Measurements from ENCODE around the gene TBC1D30. TPM values are rescaled to one million over a fixed set of nuclear protein-coding genes. Genes with fewer than 3 reads are reported as not detected.

TBC1D30 gene
- total RNA-seq, 1 experiment from 2014 or later = 8.6 TPM

DNA sequence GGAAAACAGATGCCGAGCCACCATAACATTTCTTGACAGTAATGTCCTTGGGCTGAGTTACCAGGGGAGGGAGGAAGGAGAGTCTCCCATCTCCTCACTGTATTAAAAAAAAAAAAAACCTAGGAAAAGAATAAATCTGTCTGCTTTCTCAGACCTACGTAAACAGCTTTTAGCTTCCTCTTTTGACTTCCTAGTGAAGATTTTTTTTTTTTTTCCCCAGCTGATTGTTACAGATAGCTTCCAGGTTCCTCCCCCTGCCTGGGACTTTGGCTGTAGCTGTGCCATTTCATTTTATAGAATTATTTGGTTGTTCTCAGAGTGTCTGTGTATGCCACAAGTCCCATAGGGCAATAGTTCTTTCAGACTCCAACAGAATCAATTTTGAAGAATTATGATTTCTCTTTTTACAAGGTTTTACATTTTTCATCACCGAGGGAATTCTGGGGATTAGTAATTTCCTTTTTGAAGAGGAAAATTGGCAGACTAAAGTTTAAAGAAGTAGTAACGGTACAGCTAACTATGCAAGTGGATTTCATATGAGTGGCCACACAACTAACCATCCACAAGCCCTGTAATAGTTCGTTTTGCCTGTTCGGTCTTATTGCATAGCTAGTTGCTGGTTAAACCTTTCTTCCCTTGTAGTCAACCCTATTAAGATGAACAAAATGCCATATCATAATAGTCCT, 42.1 kb upstream of the TBC1D30 start:
- Histone ChIP-seq H3K79me2 (ENCODE audit: low read depth) (peaks cover 34% of the 10 kb centered on the region), H3K4me2 (peak overlapping the region; percentile 99), H3K4me3 (peak overlapping the region; percentile 77), H2AFZ (peak overlapping the region; percentile 90), H3K9me3 (ENCODE audit: insufficient read depth, low read depth) (no peaks in the 10 kb centered on the region), H3K4me1 (replicated peaks; ENCODE audit: insufficient read depth) (peaks cover 28% of the 10 kb centered on the region), H3F3A (ENCODE audit: insufficient read depth, low read depth) (peaks cover 23% of the 10 kb centered on the region), H3K36me3 (ENCODE audit: low read depth) (no peaks in the 10 kb centered on the region), H3K9me2 (ENCODE audit: insufficient read depth) (no peaks in the 10 kb centered on the region), H3K27me3 (ENCODE audit: insufficient read depth, low read depth) (no peaks in the 10 kb centered on the region), H4K20me1 (ENCODE audit: insufficient read depth) (no peaks in the 10 kb centered on the region), H3K27ac (peak overlapping the region; percentile 81)
- BruUV-seq (replicated peaks) = TSS peak; percentile 46
- intact Hi-C loops (cut with micrococcal nuclease; ENCODE audit: unreplicated experiment) = no loop called here
- no peak for TF ChIP-seq EZH2 (IDR thresholded peaks at IDR 0.05; ENCODE audit: low read depth)
- TF ChIP-seq, protein P1, sequence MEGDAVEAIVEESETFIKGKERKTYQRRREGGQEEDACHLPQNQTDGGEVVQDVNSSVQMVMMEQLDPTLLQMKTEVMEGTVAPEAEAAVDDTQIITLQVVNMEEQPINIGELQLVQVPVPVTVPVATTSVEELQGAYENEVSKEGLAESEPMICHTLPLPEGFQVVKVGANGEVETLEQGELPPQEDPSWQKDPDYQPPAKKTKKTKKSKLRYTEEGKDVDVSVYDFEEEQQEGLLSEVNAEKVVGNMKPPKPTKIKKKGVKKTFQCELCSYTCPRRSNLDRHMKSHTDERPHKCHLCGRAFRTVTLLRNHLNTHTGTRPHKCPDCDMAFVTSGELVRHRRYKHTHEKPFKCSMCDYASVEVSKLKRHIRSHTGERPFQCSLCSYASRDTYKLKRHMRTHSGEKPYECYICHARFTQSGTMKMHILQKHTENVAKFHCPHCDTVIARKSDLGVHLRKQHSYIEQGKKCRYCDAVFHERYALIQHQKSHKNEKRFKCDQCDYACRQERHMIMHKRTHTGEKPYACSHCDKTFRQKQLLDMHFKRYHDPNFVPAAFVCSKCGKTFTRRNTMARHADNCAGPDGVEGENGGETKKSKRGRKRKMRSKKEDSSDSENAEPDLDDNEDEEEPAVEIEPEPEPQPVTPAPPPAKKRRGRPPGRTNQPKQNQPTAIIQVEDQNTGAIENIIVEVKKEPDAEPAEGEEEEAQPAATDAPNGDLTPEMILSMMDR (conservative IDR thresholded peaks at IDR 0.05) = no peak
- DNase-seq = no peak
- CTCF ChIA-PET = interaction anchor here (0.6 to 0.7 kb wide), 2 partner anchors 13 to 23 kb away, joined by 4 to 5 read pairs; no protein-coding TSS in a partner anchor
- POLR2A ChIA-PET (ENCODE audit: unreplicated experiment) = interaction anchor here (0.6 kb wide), 2 partner anchors 378 to 1216 kb away, joined by 3 to 4 read pairs; partner anchors contain the start of gene XPOT

DNA sequence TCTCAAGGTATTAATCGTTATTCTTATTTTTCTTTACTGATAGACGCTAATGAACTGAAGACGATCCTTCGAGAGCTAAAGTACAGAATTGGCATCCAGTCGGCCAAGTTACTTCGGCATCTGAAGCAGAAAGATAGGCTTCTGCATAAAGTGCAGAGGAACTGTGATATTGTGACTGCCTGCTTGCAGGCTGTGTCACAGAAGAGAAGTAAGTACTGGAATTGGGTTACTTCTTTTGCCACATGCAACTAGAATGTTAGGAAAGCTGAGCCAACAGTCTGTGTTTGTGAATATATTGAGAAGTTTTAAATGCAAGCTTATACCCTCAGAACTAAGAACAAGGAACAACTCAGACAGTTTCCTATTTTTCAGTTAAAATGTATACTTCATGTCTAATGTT, 38.6 kb upstream of the TBC1D30 start:
- Histone ChIP-seq H3K27me3 (ENCODE audit: insufficient read depth, low read depth) (no peaks in the 10 kb centered on the region), H3K4me1 (replicated peaks; ENCODE audit: insufficient read depth) (peaks cover 36% of the 10 kb centered on the region), H3K9me2 (ENCODE audit: insufficient read depth) (no peaks in the 10 kb centered on the region), H3K79me2 (ENCODE audit: low read depth) (peaks cover 31% of the 10 kb centered on the region), H3K27ac (no peak overlapping the region), H3K4me2 (no peak overlapping the region), H2AFZ (no peak overlapping the region), H3K9me3 (ENCODE audit: insufficient read depth, low read depth) (peaks cover 4% of the 10 kb centered on the region; the same call in 1 of the 2 replicates), H4K20me1 (ENCODE audit: insufficient read depth) (no peaks in the 10 kb centered on the region), H3K36me3 (ENCODE audit: low read depth) (no peaks in the 10 kb centered on the region), H3F3A (ENCODE audit: insufficient read depth, low read depth) (peaks cover 24% of the 10 kb centered on the region; the same call in 1 of the 2 replicates), H3K4me3 (no peak overlapping the region)
- no TSS peak for BruUV-seq (replicated peaks)
- ChIA-PET POLR2A (ENCODE audit: unreplicated experiment) (no interaction called here), CTCF (no interaction called here)
- TF ChIP-seq EZH2 (IDR thresholded peaks at IDR 0.05; ENCODE audit: low read depth) = no peak
- TF ChIP-seq, protein P1 (conservative IDR thresholded peaks at IDR 0.05) = no peak
- intact Hi-C loops (cut with micrococcal nuclease; ENCODE audit: unreplicated experiment) = no loop called here
- no peak for DNase-seq

DNA sequence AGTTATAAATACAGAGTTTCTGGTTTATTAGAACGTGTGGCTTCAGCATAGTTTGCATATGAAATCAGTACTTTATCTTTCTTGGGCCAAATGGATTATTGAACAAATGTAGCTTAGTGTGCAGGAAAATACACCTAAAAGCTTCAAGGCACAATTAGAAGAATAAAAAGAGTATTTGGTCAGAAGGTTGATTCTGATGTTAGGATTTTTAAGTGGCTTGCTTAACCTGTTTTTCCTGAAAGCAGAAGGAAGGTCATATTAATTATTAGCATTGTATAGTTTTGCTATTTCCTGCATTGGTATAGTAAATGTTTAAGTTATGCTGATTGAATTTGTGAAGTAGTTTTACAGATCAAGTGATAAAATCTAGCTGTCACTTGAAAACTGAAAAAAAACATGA, 34.3 kb upstream of the TBC1D30 start:
- Histone ChIP-seq H3K4me3 (peak overlapping the region; percentile 16; the same call in 1 of the 2 replicates), H3K4me1 (replicated peaks; ENCODE audit: insufficient read depth) (peaks cover 24% of the 10 kb centered on the region), H3K27ac (peak overlapping the region; percentile 43), H3K4me2 (peak overlapping the region; percentile 71), H3F3A (ENCODE audit: insufficient read depth, low read depth) (peaks cover 16% of the 10 kb centered on the region; the same call in 1 of the 2 replicates), H2AFZ (no peak overlapping the region), H3K36me3 (ENCODE audit: low read depth) (no peaks in the 10 kb centered on the region), H3K79me2 (ENCODE audit: low read depth) (peaks cover 10% of the 10 kb centered on the region; the same call in 1 of the 2 replicates), H3K27me3 (ENCODE audit: insufficient read depth, low read depth) (no peaks in the 10 kb centered on the region), H3K9me2 (ENCODE audit: insufficient read depth) (no peaks in the 10 kb centered on the region), H4K20me1 (ENCODE audit: insufficient read depth) (no peaks in the 10 kb centered on the region), H3K9me3 (ENCODE audit: insufficient read depth, low read depth) (peaks cover 4% of the 10 kb centered on the region; the same call in 1 of the 2 replicates)
- ChIA-PET CTCF (no interaction called here), POLR2A (ENCODE audit: unreplicated experiment) (no interaction called here)
- TF ChIP-seq, protein P1 (conservative IDR thresholded peaks at IDR 0.05) = no peak
- TF ChIP-seq EZH2 (IDR thresholded peaks at IDR 0.05; ENCODE audit: low read depth) = no peak
- BruUV-seq (replicated peaks) = no TSS peak
- intact Hi-C loops (cut with micrococcal nuclease; ENCODE audit: unreplicated experiment) = loop anchor here (10.0 kb wide), 3 partner anchors 245 to 1085 kb away; partner anchors contain the start of gene MSRB3
- DNase-seq = peak in 1 of 2 experiments; percentile 72

Measured in PC-9 (cell line).